ENCODE results near the gene CST4. TPM values are rescaled to one million over a fixed set of nuclear protein-coding genes. Genes with fewer than 3 reads are reported as not detected.

The CST4 gene
- total and polyA plus RNA-seq, 10 of the 15 experiments (the other 5 are each of a cell fraction or from before 2014, with no cell fraction given): not detected

GRCh38 chr20:23646106-23646873, 42.5 kb downstream of the CST4 start:
- Histone ChIP-seq H4K20me1 (ENCODE audit: control insufficient read depth, insufficient read depth) (no peaks in the 10 kb centered on the region), H2AFZ (ENCODE audit: control insufficient read depth, low read depth, low read length) (no peak overlapping the region), H3K9ac (ENCODE audit: control insufficient read depth, insufficient read depth, low read length) (no peak overlapping the region), H3K4me1 (ENCODE audit: control insufficient read depth, insufficient read depth, low read length) (peaks cover 35% of the 10 kb centered on the region), H3K27ac (ENCODE audit: control insufficient read depth, insufficient read depth) (no peak overlapping the region), H3K36me3 (ENCODE audit: control insufficient read depth in 2 of 2, insufficient read depth in 2 of 2, low read length in 1 of 2) (no peaks in the 10 kb centered on the region), H3K79me2 (ENCODE audit: control insufficient read depth, insufficient read depth, low read length) (no peaks in the 10 kb centered on the region), H3K4me3 (no peak overlapping the region), H3K4me2 (ENCODE audit: control insufficient read depth, insufficient read depth) (no peak overlapping the region), H3K27me3 (replicated peaks in 1 of 2; ENCODE audit: control insufficient read depth in 2 of 2, insufficient read depth in 2 of 2, low read length in 1 of 2) (no peaks in the 10 kb centered on the region), H3K9me3 (replicated peaks; ENCODE audit: control insufficient read depth, insufficient read depth, low read length) (no peaks in the 10 kb centered on the region; the same call in 2 of the 3 replicates)
- no peak for FAIRE-seq
- no TSS peak for BruUV-seq (replicated peaks)
- CTCF ChIA-PET: no interaction called here
- 15% methylated on average over 4 of the region's 4 CpGs for WGBS (ENCODE audit: insufficient coverage, insufficient replicate concordance, low lambda C conversion rate, missing lambda C conversion rate)
- in situ Hi-C loops (cut with MboI): no loop called here
- intact Hi-C loops (cut with micrococcal nuclease; ENCODE audit: unreplicated experiment): no loop called here
- SMC1A ChIA-PET (ENCODE audit: uncharacterized antibody, unreplicated experiment): interaction anchor here (0.7 kb wide), 1 partner anchor 157 kb away, joined by 3 read pairs; no protein-coding TSS in a partner anchor
- POLR2A ChIA-PET: no interaction called here
- ATAC-seq: no peak
- TF ChIP-seq FOXK2 (IDR thresholded peaks at IDR 0.05) (no peak), SMARCA5 (IDR thresholded peaks at IDR 0.05) (no peak), SIN3A (IDR thresholded peaks at IDR 0.05; ENCODE audit: low read depth, low read length) (no peak), NBN (IDR thresholded peaks at IDR 0.05) (no peak), SMC3 (IDR thresholded peaks at IDR 0.05; ENCODE audit: borderline replicate concordance, low read length) (no peak), CBFB (IDR thresholded peaks at IDR 0.05; ENCODE audit: low read depth) (no peak), REST (IDR thresholded peaks at IDR 0.05; ENCODE audit: low read depth, low read length) (no peak), KLF5 (IDR thresholded peaks at IDR 0.05; ENCODE audit: partially characterized antibody) (no peak), USF2 (IDR thresholded peaks at IDR 0.05; ENCODE audit: borderline replicate concordance, low read depth, low read length) (no peak), YY1 (IDR thresholded peaks at IDR 0.05; ENCODE audit: low read depth, low read length) (no peak)
- RAD21 ChIA-PET (ENCODE audit: unreplicated experiment): no interaction called here
- no peak for DNase-seq (ENCODE audit: low read depth, low spot score)

All from GM12878 (cell line).